HepG2 (cell line): ENCODE results near the gene SLFN12L. TPM values are rescaled to one million over a fixed set of nuclear protein-coding genes. Genes with fewer than 3 reads are reported as not detected.

Experiments
- ATAC-seq: fragments of 200-7000 bp; cut with Tn5 transposase; 3 replicates; pipeline ENCODE4 v1.9.1; 2020; ENCODE audit warnings: mild to moderate bottlenecking, moderate library complexity
- BruUV-seq: library from RNA; stranded (reverse); fragments of 400-500 nt; replicated peaks from 2 replicates; lab custom pipeline; 2021; lab: Mats Ljungman, UMichigan
- CTCF ChIA-PET: fragments of 300-600 bp; formaldehyde crosslinking; extraction: SDS; loops from one replicate; lab custom pipeline; 2021; ENCODE audit warnings: low total read pairs, inconsistent platforms, low intra/inter-chr PET ratio; lab: Yijun Ruan, JAX
- POLR2A ChIA-PET: fragments of 350-600 bp; sonication (Branson Sonifier 250); formaldehyde crosslinking; loops from one replicate; lab custom pipeline; 2020; ENCODE audit warnings: antibody characterized with exemption, inconsistent platforms; lab: Yijun Ruan, JAX
- DNase-seq: peaks from one replicate; pipeline ENCODE4 v3.0.0-alpha.2; 2015; ENCODE audit warnings: low spot score
- FAIRE-seq: peaks from 3 replicates; lab custom pipeline; 2011; peaks lifted over from hg19 to GRCh38; lab: Jason Lieb, UNC
- H2AFZ ChIP-seq: one replicate; pipeline ENCODE4 v1.6.1; 2011; ENCODE audit warnings: low read length, inconsistent platforms
- H3K27ac ChIP-seq: fragments of 300-600 bp; 3 replicates; pipeline ENCODE4 v1.8.0; 2011; ENCODE audit warnings: mixed run types, mild to moderate bottlenecking, mixed read lengths, low read length, inconsistent platforms; ENCODE audit not compliant: insufficient read depth; ENCODE audit errors: extremely low read length
- H3K27me3 ChIP-seq, 2 experiments: fragments of 200-600 bp in 1 of 2; 2 replicates in 1 of 2; 3 replicates in 1 of 2; pipeline versions ENCODE4 v1.6.0 to v1.8.0; 2011; ENCODE audit warnings: low read length in 2 of 2, mild to moderate bottlenecking in 2 of 2, moderate library complexity in 2 of 2, inconsistent platforms in 1 of 2; ENCODE audit not compliant: insufficient read depth in 2 of 2, control insufficient read depth in 1 of 2
- H3K36me3 ChIP-seq, 2 experiments: fragments of 200-600 bp in 1 of 2; replicated peaks in 1 of 2; 2 replicates in 1 of 2; 3 replicates in 1 of 2; pipeline versions ENCODE4 v1.5.1 to v1.8.0; 2011; ENCODE audit warnings: low read length in 2 of 2, inconsistent platforms in 1 of 2; ENCODE audit not compliant: insufficient read depth in 2 of 2, control insufficient read depth in 1 of 2
- H3K4me1 ChIP-seq: 2 replicates; pipeline ENCODE4 v1.5.1; 2012; ENCODE audit warnings: low read length, inconsistent platforms; ENCODE audit not compliant: insufficient read depth
- H3K4me2 ChIP-seq: 2 replicates; pipeline ENCODE4 v1.6.0; 2011; ENCODE audit warnings: low read depth, low read length, inconsistent platforms
- H3K4me3 ChIP-seq, 3 experiments: fragments of 200-600 bp in 1 of 3; sonication (generic), shearing (Covaris generic) in 1 of 3; replicated peaks in 1 of 3; 2 replicates each; pipeline ENCODE4 v1.5.1; 2011 to 2016; ENCODE audit warnings: low read length in 3 of 3, inconsistent platforms in 2 of 3, low read depth in 2 of 3, mild to moderate bottlenecking in 2 of 3, control low read depth in 1 of 3, mixed read lengths in 1 of 3; ENCODE audit not compliant: insufficient read depth in 1 of 3
- H3K79me2 ChIP-seq: one replicate; pipeline ENCODE4 v1.6.1; 2011; ENCODE audit warnings: low read length, inconsistent platforms; ENCODE audit not compliant: insufficient read depth
- H3K9ac ChIP-seq: 2 replicates; pipeline ENCODE4 v1.6.0; 2011; ENCODE audit warnings: mild to moderate bottlenecking, low read depth, low read length, inconsistent platforms; ENCODE audit not compliant: insufficient read depth
- H3K9me3 ChIP-seq: 2 replicates; pipeline ENCODE4 v1.5.1; 2012; ENCODE audit warnings: mild to moderate bottlenecking, low read length
- H4K20me1 ChIP-seq: 2 replicates; pipeline ENCODE4 v1.6.0; 2011; ENCODE audit warnings: inconsistent platforms, mild to moderate bottlenecking, low read length, moderate library complexity; ENCODE audit not compliant: insufficient read depth
- KLF11 ChIP-seq: IDR thresholded peaks from 2 replicates; pipeline ENCODE4 v1.6.1; 2016; ENCODE audit warnings: missing compliant biosample characterization
- KLF12 ChIP-seq: sonication (generic); formaldehyde crosslinking; IDR thresholded peaks from 2 replicates; pipeline ENCODE4 v1.4.0; 2020; ENCODE audit warnings: missing genetic modification reagents, borderline replicate concordance
- MED13 ChIP-seq: sonication (generic); formaldehyde crosslinking; IDR thresholded peaks from 2 replicates; pipeline ENCODE4 v1.5.0; 2020; ENCODE audit warnings: missing genetic modification reagents
- MIER2 ChIP-seq: IDR thresholded peaks from 2 replicates; pipeline ENCODE4 v1.6.1; 2016; ENCODE audit warnings: missing biosample characterization, missing genetic modification reagents
- REL ChIP-seq: sonication (generic); formaldehyde crosslinking; conservative IDR thresholded peaks from 2 replicates; pipeline ENCODE4 v1.8.0; 2022; ENCODE audit warnings: mild to moderate bottlenecking, missing genetic modification reagents, moderate library complexity
- ZFP36L1 ChIP-seq: sonication (generic); formaldehyde crosslinking; IDR thresholded peaks from 2 replicates; pipeline ENCODE4 v1.8.0; 2022; ENCODE audit warnings: mild to moderate bottlenecking, missing genetic modification reagents, moderate library complexity
- ZNF296 ChIP-seq: sonication (generic); formaldehyde crosslinking; conservative IDR thresholded peaks from 2 replicates; pipeline ENCODE4 v1.5.0; 2020; ENCODE audit warnings: mild to moderate bottlenecking, missing genetic modification reagents
- ZNF552 ChIP-seq: sonication (generic); formaldehyde crosslinking; IDR thresholded peaks from 2 replicates; pipeline ENCODE4 v1.9.0; 2022; ENCODE audit warnings: missing genetic modification reagents, mild to moderate bottlenecking, borderline replicate concordance
- ZNF572 ChIP-seq: sonication (generic); formaldehyde crosslinking; IDR thresholded peaks from 2 replicates; pipeline ENCODE4 v1.5.1; 2020; ENCODE audit warnings: mild to moderate bottlenecking, missing genetic modification reagents
- WGBS: methylation state at CpG from one replicate; pipeline ENCODE4 v1.1.6; 2017; ENCODE audit warnings: low lambda C conversion rate; 5-methylcytosine and 5-hydroxymethylcytosine counted together
- in situ Hi-C: cut with HindIII; loops from 2 replicates; pipeline ENCODE4 v1.10.0; 2017; ENCODE audit warnings: low pct_unique_long_range_greater_than_20kb; ENCODE audit not compliant: extremely low pct_ligation_motif_present
- intact Hi-C: fragments of 100-400 bp; cut with micrococcal nuclease; formaldehyde crosslinking; loops from one replicate; pipeline ENCODE4 v1.10.0; 2022; ENCODE audit not compliant: unreplicated experiment
- polyA plus RNA-seq, 8 experiments: library from polyadenylated mRNA; depleted of rRNA in 3 of 8; stranded (reverse) in 7 of 8; unstranded in 1 of 8; fragments of >200 nt; fragmentation: Illumina TruSeq in 4 of 8; extraction: Trizol in 4 of 8; gene quantifications; 2 replicates each; pipeline versions ENCODE4 v1.2.1 to v1.2.3, GENCODE V29; 2011 to 2016; ENCODE audit warnings: low read depth in 4 of 8, missing spikeins in 1 of 8, mixed read lengths in 1 of 8; ENCODE audit not compliant: insufficient read depth in 1 of 8
- total RNA-seq, 5 experiments: library from RNA; depleted of rRNA; stranded (reverse); fragments of >200 nt; fragmentation: Illumina TruSeq; extraction: Trizol; gene quantifications; 2 replicates each; pipeline ENCODE4 v1.2.3, GENCODE V29; 2016; ENCODE audit warnings: low read depth in 1 of 5
- TF ChIP-seq, protein P1 (sequence below), 2 experiments: IDR thresholded peaks; 2 replicates each; pipeline ENCODE4 v1.6.1; 2011 to 2012; ENCODE audit warnings: low read length in 2 of 2, borderline replicate concordance in 1 of 2, low read depth in 1 of 2, mild to moderate bottlenecking in 1 of 2, moderate library complexity in 1 of 2
- TF ChIP-seq, protein P2 (sequence below): sonication (generic); formaldehyde crosslinking; IDR thresholded peaks from 2 replicates; pipeline ENCODE4 v1.5.1; 2020; ENCODE audit warnings: mild to moderate bottlenecking, missing genetic modification reagents
- TF ChIP-seq, protein P3 (sequence below): IDR thresholded peaks from 2 replicates; pipeline ENCODE4 v1.6.1; 2016; ENCODE audit warnings: mild to moderate bottlenecking, missing biosample characterization, missing genetic modification reagents
- TF ChIP-seq, protein P4 (sequence below): fragments of 450-650 bp; IDR thresholded peaks from 2 replicates; pipeline ENCODE4 v1.6.1; 2017; ENCODE audit warnings: mild to moderate bottlenecking

Gene SLFN12L
- total and polyA plus RNA-seq, 2 of the 13 experiments (the other 11 are each of a cell fraction or from before 2014, with no cell fraction given), result not detected

DNA sequence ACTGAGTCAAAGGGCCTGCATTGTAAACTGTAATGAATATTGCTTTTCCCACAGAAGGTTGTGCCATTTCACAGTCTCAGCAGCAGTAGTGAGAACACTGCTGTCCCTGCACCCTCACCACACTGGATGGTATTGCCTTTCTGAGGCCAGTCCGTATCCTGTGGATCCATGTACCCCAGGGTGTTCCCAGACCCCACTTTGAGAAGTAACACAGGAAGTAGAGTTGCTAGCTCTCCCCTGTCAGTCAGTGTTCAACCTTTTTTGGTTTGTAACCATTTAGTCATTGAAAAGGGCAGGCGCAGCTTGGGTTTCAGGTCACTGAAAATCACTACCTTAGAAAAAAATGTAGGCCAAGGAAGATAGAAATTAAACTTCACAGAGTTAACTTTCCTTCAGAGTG lies 37.9 kb downstream of the SLFN12L start:
- no peak overlapping the region for H3K4me2 ChIP-seq
- H3K4me1 ChIP-seq, result no peaks in the 10 kb centered on the region
- no peak overlapping the region for H3K27ac ChIP-seq
- no peak for ATAC-seq
- no peaks in the 10 kb centered on the region for H4K20me1 ChIP-seq
- no peak for FAIRE-seq
- intact Hi-C loops, result no loop called here
- H2AFZ ChIP-seq, result no peak overlapping the region
- ChIA-PET POLR2A (no interaction called here), CTCF (no interaction called here)
- no TSS peak for BruUV-seq
- no peaks in the 10 kb centered on the region for H3K9me3 ChIP-seq
- no peak for TF ChIP-seq KLF11 (CRISPR knock-in tag)
- no peak for TF ChIP-seq ZNF572 (CRISPR knock-in tag)
- no peak for TF ChIP-seq ZFP36L1
- no peak for TF ChIP-seq ZNF296
- no peak for TF ChIP-seq REL (CRISPR knock-in tag)
- TF ChIP-seq MED13 (CRISPR knock-in tag), result no peak
- TF ChIP-seq KLF12 (CRISPR knock-in tag), result no peak
- TF ChIP-seq, protein P1, sequence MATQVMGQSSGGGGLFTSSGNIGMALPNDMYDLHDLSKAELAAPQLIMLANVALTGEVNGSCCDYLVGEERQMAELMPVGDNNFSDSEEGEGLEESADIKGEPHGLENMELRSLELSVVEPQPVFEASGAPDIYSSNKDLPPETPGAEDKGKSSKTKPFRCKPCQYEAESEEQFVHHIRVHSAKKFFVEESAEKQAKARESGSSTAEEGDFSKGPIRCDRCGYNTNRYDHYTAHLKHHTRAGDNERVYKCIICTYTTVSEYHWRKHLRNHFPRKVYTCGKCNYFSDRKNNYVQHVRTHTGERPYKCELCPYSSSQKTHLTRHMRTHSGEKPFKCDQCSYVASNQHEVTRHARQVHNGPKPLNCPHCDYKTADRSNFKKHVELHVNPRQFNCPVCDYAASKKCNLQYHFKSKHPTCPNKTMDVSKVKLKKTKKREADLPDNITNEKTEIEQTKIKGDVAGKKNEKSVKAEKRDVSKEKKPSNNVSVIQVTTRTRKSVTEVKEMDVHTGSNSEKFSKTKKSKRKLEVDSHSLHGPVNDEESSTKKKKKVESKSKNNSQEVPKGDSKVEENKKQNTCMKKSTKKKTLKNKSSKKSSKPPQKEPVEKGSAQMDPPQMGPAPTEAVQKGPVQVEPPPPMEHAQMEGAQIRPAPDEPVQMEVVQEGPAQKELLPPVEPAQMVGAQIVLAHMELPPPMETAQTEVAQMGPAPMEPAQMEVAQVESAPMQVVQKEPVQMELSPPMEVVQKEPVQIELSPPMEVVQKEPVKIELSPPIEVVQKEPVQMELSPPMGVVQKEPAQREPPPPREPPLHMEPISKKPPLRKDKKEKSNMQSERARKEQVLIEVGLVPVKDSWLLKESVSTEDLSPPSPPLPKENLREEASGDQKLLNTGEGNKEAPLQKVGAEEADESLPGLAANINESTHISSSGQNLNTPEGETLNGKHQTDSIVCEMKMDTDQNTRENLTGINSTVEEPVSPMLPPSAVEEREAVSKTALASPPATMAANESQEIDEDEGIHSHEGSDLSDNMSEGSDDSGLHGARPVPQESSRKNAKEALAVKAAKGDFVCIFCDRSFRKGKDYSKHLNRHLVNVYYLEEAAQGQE (IDR thresholded peaks at IDR 0.05; ENCODE audit: borderline replicate concordance in 1 of 2, low read depth in 1 of 2, low read length in 2 of 2), result no peak
- TF ChIP-seq, protein P2, sequence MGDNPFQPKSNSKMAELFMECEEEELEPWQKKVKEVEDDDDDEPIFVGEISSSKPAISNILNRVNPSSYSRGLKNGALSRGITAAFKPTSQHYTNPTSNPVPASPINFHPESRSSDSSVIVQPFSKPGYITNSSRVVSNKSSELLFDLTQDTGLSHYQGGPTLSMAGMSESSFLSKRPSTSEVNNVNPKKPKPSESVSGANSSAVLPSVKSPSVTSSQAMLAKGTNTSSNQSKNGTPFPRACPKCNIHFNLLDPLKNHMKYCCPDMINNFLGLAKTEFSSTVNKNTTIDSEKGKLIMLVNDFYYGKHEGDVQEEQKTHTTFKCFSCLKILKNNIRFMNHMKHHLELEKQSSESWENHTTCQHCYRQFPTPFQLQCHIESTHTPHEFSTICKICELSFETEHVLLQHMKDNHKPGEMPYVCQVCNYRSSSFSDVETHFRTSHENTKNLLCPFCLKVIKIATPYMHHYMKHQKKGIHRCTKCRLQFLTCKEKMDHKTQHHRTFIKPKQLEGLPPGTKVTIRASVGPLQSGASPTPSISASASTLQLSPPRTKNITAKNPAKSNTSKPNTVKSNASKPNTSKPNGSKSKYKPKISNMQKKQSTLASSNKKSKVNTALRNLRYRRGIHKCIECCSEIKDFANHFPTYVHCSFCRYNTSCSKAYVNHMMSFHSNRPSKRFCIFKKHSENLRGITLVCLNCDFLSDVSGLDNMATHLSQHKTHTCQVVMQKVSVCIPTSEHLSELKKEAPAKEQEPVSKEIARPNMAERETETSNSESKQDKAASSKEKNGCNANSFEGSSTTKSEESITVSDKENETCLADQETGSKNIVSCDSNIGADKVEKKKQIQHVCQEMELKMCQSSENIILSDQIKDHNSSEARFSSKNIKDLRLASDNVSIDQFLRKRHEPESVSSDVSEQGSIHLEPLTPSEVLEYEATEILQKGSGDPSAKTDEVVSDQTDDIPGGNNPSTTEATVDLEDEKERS, result no peak
- no peak for TF ChIP-seq MIER2 (CRISPR knock-in tag)
- no peak for TF ChIP-seq ZNF552 (CRISPR knock-in tag)
- TF ChIP-seq, protein P3, sequence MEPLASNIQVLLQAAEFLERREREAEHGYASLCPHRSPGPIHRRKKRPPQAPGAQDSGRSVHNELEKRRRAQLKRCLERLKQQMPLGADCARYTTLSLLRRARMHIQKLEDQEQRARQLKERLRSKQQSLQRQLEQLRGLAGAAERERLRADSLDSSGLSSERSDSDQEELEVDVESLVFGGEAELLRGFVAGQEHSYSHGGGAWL (CRISPR knock-in tag), result no peak
- TF ChIP-seq, protein P4, sequence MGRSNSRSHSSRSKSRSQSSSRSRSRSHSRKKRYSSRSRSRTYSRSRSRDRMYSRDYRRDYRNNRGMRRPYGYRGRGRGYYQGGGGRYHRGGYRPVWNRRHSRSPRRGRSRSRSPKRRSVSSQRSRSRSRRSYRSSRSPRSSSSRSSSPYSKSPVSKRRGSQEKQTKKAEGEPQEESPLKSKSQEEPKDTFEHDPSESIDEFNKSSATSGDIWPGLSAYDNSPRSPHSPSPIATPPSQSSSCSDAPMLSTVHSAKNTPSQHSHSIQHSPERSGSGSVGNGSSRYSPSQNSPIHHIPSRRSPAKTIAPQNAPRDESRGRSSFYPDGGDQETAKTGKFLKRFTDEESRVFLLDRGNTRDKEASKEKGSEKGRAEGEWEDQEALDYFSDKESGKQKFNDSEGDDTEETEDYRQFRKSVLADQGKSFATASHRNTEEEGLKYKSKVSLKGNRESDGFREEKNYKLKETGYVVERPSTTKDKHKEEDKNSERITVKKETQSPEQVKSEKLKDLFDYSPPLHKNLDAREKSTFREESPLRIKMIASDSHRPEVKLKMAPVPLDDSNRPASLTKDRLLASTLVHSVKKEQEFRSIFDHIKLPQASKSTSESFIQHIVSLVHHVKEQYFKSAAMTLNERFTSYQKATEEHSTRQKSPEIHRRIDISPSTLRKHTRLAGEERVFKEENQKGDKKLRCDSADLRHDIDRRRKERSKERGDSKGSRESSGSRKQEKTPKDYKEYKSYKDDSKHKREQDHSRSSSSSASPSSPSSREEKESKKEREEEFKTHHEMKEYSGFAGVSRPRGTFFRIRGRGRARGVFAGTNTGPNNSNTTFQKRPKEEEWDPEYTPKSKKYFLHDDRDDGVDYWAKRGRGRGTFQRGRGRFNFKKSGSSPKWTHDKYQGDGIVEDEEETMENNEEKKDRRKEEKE, result no peak
- H3K79me2 ChIP-seq, result no peaks in the 10 kb centered on the region
- peaks cover 6 to 53% of the 10 kb centered on the region in 2 experiments; a peak in 4 of 5 replicates for H3K27me3 ChIP-seq
- DNase-seq, result no peak
- 8% methylated on average over 2 of the region's 2 CpGs for WGBS
- H3K4me3 ChIP-seq, result no peak overlapping the region
- H3K36me3 ChIP-seq, result no peaks in the 10 kb centered on the region
- no peak overlapping the region for H3K9ac ChIP-seq
- in situ Hi-C loops, result no loop called here
